Endodermal cell (in vitro differentiated cells): Measurements from ENCODE around the gene PHC2. TPM values are rescaled to one million over a fixed set of nuclear protein-coding genes. Genes with fewer than 3 reads are reported as not detected.
A peak's percentile ranks its signal among the peaks of the same experiment; 100 is the strongest.

Experiments used
- DNase-seq: peaks from one replicate; pipeline ENCODE4 v3.0.0-alpha.2; 2017
- H3K27ac ChIP-seq: 2 replicates; pipeline ENCODE4 v1.5.1; 2013; ENCODE audit warnings: mild to moderate bottlenecking, low read depth, low read length, moderate library complexity
- H3K27me3 ChIP-seq: 2 replicates; pipeline ENCODE4 v1.6.1; 2013; ENCODE audit warnings: mild to moderate bottlenecking, low read length, moderate library complexity; ENCODE audit not compliant: insufficient read depth, control insufficient read depth, poor library complexity, severe bottlenecking
- H3K36me3 ChIP-seq: 2 replicates; pipeline ENCODE4 v1.7.0; 2013; ENCODE audit warnings: mild to moderate bottlenecking, low read length, moderate library complexity; ENCODE audit not compliant: control insufficient read depth, insufficient read depth
- H3K4me1 ChIP-seq: one replicate; pipeline ENCODE4 v1.7.0; 2013; ENCODE audit warnings: low read length; ENCODE audit not compliant: control insufficient read depth, insufficient read depth
- H3K4me3 ChIP-seq: 2 replicates; pipeline ENCODE4 v1.5.1; 2013; ENCODE audit warnings: mild to moderate bottlenecking, low read length, moderate library complexity
- H3K9ac ChIP-seq: 2 replicates; pipeline ENCODE4 v1.6.1; 2013; ENCODE audit warnings: mild to moderate bottlenecking, low read length, moderate library complexity; ENCODE audit not compliant: poor library complexity, severe bottlenecking; ENCODE audit errors: extremely low read depth
- H3K9me3 ChIP-seq: 2 replicates; pipeline ENCODE4 v1.6.1; 2013; ENCODE audit warnings: mild to moderate bottlenecking, low read length, moderate library complexity; ENCODE audit not compliant: control insufficient read depth
- H3K27ac Mint-ChIP-seq: 2 replicates; pipeline ENCODE4 v1.8.0; 2020; ENCODE audit warnings: mixed read lengths
- H3K27me3 Mint-ChIP-seq: 2 replicates; pipeline ENCODE4 v1.8.0; 2021; ENCODE audit warnings: mild to moderate bottlenecking, mixed read lengths; ENCODE audit not compliant: insufficient read depth
- H3K36me3 Mint-ChIP-seq: 2 replicates; pipeline ENCODE4 v1.8.0; 2020; ENCODE audit warnings: low read depth, mixed read lengths
- H3K4me1 Mint-ChIP-seq: 2 replicates; pipeline ENCODE4 v1.8.0; 2020; ENCODE audit warnings: mixed read lengths
- H3K4me3 Mint-ChIP-seq: 2 replicates; pipeline ENCODE4 v1.8.0; 2020; ENCODE audit warnings: mild to moderate bottlenecking, moderate library complexity, mixed read lengths
- H3K9me3 Mint-ChIP-seq: 2 replicates; pipeline ENCODE4 v1.8.0; 2020; ENCODE audit warnings: mild to moderate bottlenecking, mixed read lengths
- CTCF ChIP-seq: fragments of 200-600 bp; sonication (generic); conservative IDR thresholded peaks from 2 replicates; pipeline ENCODE4 v1.5.0; 2021; ENCODE audit warnings: antibody characterized with exemption, mild to moderate bottlenecking
- WGBS, 2 experiments: methylation state at CpG; one replicate each; pipeline versions ENCODE4 v1.1.5 to v1.1.7; 2013; ENCODE audit warnings: missing lambda C conversion rate in 2 of 2, mixed read lengths in 1 of 2; ENCODE audit not compliant: insufficient coverage in 1 of 2, insufficient read length in 1 of 2; 5-methylcytosine and 5-hydroxymethylcytosine counted together
- total RNA-seq, 2 donors: library from RNA; stranded (reverse); fragmentation: NEBNext Ultra II Directional in 1 of 2; extraction: Animal tissue kit (Norgen Biotek cat#: 25700) in 1 of 2; gene quantifications; 2 replicates in 1 of 2; 3 replicates in 1 of 2; pipeline ENCODE4 v1.2.1, GENCODE V29; 2021

Gene PHC2
- total RNA-seq, 2 donors from 2014 or later, result 32.1 to 43.9 TPM

- peaks cover 21% of the 10 kb centered on the region for H3K36me3 ChIP-seq
- WGBS, 2 experiments, result 2 to 12% methylated on average over 7 to 11 of the region's 11 CpGs
- peaks cover 77% of the 10 kb centered on the region for H3K27me3 Mint-ChIP-seq
- H3K36me3 Mint-ChIP-seq, result peaks cover 10% of the 10 kb centered on the region
- no peak for TF ChIP-seq CTCF
- DNase-seq, result no peak
- no peak overlapping the region for H3K27ac ChIP-seq
- H3K4me3 Mint-ChIP-seq, result peak overlapping the region; percentile 77
- peaks cover 36% of the 10 kb centered on the region for H3K4me1 Mint-ChIP-seq
- peaks cover 26% of the 10 kb centered on the region for H3K27me3 ChIP-seq
- no peaks in the 10 kb centered on the region for H3K9me3 ChIP-seq
- peak overlapping the region; percentile 66 for H3K9ac ChIP-seq
- H3K4me1 ChIP-seq, result peaks cover 20% of the 10 kb centered on the region
- H3K27ac Mint-ChIP-seq, result no peak overlapping the region
- no peaks in the 10 kb centered on the region for H3K9me3 Mint-ChIP-seq
- H3K4me3 ChIP-seq, result peak overlapping the region; percentile 95
These were observed 82.2 kb downstream of the PHC2 start for GRCh38 chr1:33348676-33349080.

GRCh38 chr1:33348194-33348593, 82.7 kb downstream of the PHC2 start:
- Histone ChIP-seq H3K27me3 (peaks cover 25% of the 10 kb centered on the region), H3K9me3 (no peaks in the 10 kb centered on the region), H3K27ac (no peak overlapping the region), H3K9ac (peak overlapping the region; percentile 27), H3K36me3 (peaks cover 23% of the 10 kb centered on the region), H3K4me1 (peaks cover 20% of the 10 kb centered on the region), H3K4me3 (peak overlapping the region; percentile 95)
- peaks cover 14% of the 10 kb centered on the region for H3K36me3 Mint-ChIP-seq
- no peaks in the 10 kb centered on the region for H3K9me3 Mint-ChIP-seq
- no peak for TF ChIP-seq CTCF
- WGBS, 2 experiments, result 73 to 77% methylated on average over 1 to 2 of the region's 2 CpGs
- H3K4me3 Mint-ChIP-seq, result peak overlapping the region; percentile 77
- peaks cover 40% of the 10 kb centered on the region for H3K4me1 Mint-ChIP-seq
- DNase-seq, result no peak
- no peak overlapping the region for H3K27ac Mint-ChIP-seq
- H3K27me3 Mint-ChIP-seq, result peaks cover 76% of the 10 kb centered on the region

GRCh38 chr1:33347650-33347992, 83.3 kb downstream of the PHC2 start:
- WGBS, 2 experiments, result 81 to 91% methylated on average over 5 of the region's 5 CpGs
- no peak for TF ChIP-seq CTCF
- Histone ChIP-seq H3K9ac (peak overlapping the region; percentile 27), H3K27me3 (peaks cover 19% of the 10 kb centered on the region), H3K9me3 (no peaks in the 10 kb centered on the region), H3K27ac (no peak overlapping the region), H3K4me3 (peak overlapping the region; percentile 95), H3K4me1 (peaks cover 24% of the 10 kb centered on the region), H3K36me3 (peaks cover 23% of the 10 kb centered on the region)
- Mint-ChIP-seq H3K4me3 (peak overlapping the region; percentile 36), H3K9me3 (no peaks in the 10 kb centered on the region), H3K36me3 (peaks cover 18% of the 10 kb centered on the region), H3K27ac (no peak overlapping the region), H3K4me1 (peaks cover 45% of the 10 kb centered on the region), H3K27me3 (peaks cover 70% of the 10 kb centered on the region)
- no peak for DNase-seq
